ENCODE results near the gene NME7. TPM values are rescaled to one million over a fixed set of nuclear protein-coding genes. Genes with fewer than 3 reads are reported as not detected.
"Not testable (repeated sequence)": the region's sequence is repeated elsewhere in the genome, so short reads cannot be mapped to it uniquely, and the experiment has no call there.

NME7 gene
- total RNA-seq, 4 donors from 2014 or later: 1.9 to 15.9 (median 8.3) TPM

DNA sequence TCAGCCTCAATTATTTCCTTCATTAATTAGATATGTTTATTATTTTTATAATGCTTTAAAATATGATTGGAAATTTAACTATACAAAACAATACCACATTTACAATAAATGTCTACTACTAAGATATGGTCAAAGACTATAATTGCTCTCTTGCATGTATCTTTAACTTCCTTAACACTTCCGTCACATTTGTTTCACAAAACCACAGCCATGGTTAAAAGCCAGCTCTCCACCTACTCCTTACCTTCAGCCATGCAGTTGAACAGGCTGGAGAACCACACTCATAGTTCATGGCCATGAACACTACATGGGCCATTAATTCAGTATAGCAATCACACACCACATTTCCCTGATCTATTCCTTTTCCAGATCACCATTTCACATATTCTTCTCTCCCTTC, 72.2 kb downstream of the NME7 start:
- WGBS, 2 donors (ENCODE audit: low coverage in 1 of 2): 87 to 96% methylated on average over 1 of the region's 1 CpG
- intact Hi-C loops (cut with DNase I; ENCODE audit: low total_unique reads) (no loop called here), in situ Hi-C loops (cut with MboI; ENCODE audit: low pct_ligation_motif_present in 1 of 4, low pct_unique_long_range_greater_than_20kb in 1 of 4, low sequenced_read_pairs in 3 of 4) (no loop called here)
- DNase-seq: no peak
- Histone ChIP-seq H3K36me3 (no peaks in the 10 kb centered on the region), H3K27me3 (no peaks in the 10 kb centered on the region), H3K4me3 (no peak overlapping the region), H3K4me1 (no peaks in the 10 kb centered on the region), H3K27ac (no peak overlapping the region), H3K9me3 (no peaks in the 10 kb centered on the region)
- no peak for TF ChIP-seq EP300 (IDR thresholded peaks at IDR 0.05; ENCODE audit: low read depth)
- no peak for TF ChIP-seq POLR2A (IDR thresholded peaks at IDR 0.05)
- no peak for TF ChIP-seq POLR2AphosphoS5 (IDR thresholded peaks at IDR 0.05)
- TF ChIP-seq, protein P1, sequence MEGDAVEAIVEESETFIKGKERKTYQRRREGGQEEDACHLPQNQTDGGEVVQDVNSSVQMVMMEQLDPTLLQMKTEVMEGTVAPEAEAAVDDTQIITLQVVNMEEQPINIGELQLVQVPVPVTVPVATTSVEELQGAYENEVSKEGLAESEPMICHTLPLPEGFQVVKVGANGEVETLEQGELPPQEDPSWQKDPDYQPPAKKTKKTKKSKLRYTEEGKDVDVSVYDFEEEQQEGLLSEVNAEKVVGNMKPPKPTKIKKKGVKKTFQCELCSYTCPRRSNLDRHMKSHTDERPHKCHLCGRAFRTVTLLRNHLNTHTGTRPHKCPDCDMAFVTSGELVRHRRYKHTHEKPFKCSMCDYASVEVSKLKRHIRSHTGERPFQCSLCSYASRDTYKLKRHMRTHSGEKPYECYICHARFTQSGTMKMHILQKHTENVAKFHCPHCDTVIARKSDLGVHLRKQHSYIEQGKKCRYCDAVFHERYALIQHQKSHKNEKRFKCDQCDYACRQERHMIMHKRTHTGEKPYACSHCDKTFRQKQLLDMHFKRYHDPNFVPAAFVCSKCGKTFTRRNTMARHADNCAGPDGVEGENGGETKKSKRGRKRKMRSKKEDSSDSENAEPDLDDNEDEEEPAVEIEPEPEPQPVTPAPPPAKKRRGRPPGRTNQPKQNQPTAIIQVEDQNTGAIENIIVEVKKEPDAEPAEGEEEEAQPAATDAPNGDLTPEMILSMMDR (IDR thresholded peaks at IDR 0.05): no peak

GRCh38 chr1:169289016-169289415, 78.6 kb downstream of the NME7 start:
- H3K27ac ChIP-seq: no peak overlapping the region
- H3K9me3 ChIP-seq: no peaks in the 10 kb centered on the region
- intact Hi-C loops (cut with DNase I; ENCODE audit: low total_unique reads): no loop called here
- H3K4me1 ChIP-seq: no peaks in the 10 kb centered on the region
- H3K36me3 ChIP-seq: no peaks in the 10 kb centered on the region
- TF ChIP-seq POLR2A (IDR thresholded peaks at IDR 0.05): no peak
- TF ChIP-seq POLR2AphosphoS5 (IDR thresholded peaks at IDR 0.05): no peak
- TF ChIP-seq, protein P1 (IDR thresholded peaks at IDR 0.05): no peak
- no peak for TF ChIP-seq EP300 (IDR thresholded peaks at IDR 0.05; ENCODE audit: low read depth)
- no peak overlapping the region for H3K4me3 ChIP-seq
- WGBS, 2 donors (ENCODE audit: low coverage in 1 of 2): 92% methylated on average over 1 of the region's 1 CpG; no CpG with 5 or more reads in 1 of the 2 donors
- DNase-seq: no peak
- H3K27me3 ChIP-seq: no peaks in the 10 kb centered on the region
- in situ Hi-C loops (cut with MboI; ENCODE audit: low pct_ligation_motif_present in 1 of 4, low pct_unique_long_range_greater_than_20kb in 1 of 4, low sequenced_read_pairs in 3 of 4): no loop called here

DNA sequence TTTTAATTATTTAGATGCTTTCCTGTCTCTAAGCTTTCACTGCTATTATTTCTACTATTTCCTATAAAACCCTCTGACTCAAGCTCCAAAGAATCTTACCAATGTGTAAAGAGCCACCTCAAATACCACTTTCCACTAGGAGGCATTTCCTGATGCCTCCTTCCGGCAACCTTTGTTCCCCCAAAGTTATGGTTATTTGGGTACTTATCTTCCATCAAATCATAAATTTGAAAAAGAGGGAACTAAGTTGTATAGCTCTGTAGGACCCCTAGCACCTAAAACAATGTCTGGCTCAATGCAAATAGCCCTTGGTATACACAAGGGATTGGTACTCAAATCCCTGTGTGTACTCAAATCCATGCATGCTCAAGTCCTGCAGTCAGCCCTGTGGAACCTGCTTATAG, 79.6 kb downstream of the NME7 start:
- H3K27ac ChIP-seq: no peak overlapping the region
- intact Hi-C loops (cut with DNase I; ENCODE audit: low total_unique reads): no loop called here
- no peaks in the 10 kb centered on the region for H3K9me3 ChIP-seq
- H3K27me3 ChIP-seq: no peaks in the 10 kb centered on the region
- in situ Hi-C loops (cut with MboI; ENCODE audit: low pct_ligation_motif_present in 1 of 4, low pct_unique_long_range_greater_than_20kb in 1 of 4, low sequenced_read_pairs in 3 of 4): no loop called here
- 90 to 97% methylated on average over 1 of the region's 1 CpG for WGBS, 2 donors (ENCODE audit: low coverage in 1 of 2)
- no peak for DNase-seq
- no peaks in the 10 kb centered on the region for H3K36me3 ChIP-seq
- TF ChIP-seq, protein P1 (IDR thresholded peaks at IDR 0.05): no peak
- TF ChIP-seq POLR2A (IDR thresholded peaks at IDR 0.05) (no peak), POLR2AphosphoS5 (IDR thresholded peaks at IDR 0.05) (no peak), EP300 (IDR thresholded peaks at IDR 0.05; ENCODE audit: low read depth) (no peak)
- H3K4me1 ChIP-seq: no peaks in the 10 kb centered on the region
- H3K4me3 ChIP-seq: no peak overlapping the region

DNA sequence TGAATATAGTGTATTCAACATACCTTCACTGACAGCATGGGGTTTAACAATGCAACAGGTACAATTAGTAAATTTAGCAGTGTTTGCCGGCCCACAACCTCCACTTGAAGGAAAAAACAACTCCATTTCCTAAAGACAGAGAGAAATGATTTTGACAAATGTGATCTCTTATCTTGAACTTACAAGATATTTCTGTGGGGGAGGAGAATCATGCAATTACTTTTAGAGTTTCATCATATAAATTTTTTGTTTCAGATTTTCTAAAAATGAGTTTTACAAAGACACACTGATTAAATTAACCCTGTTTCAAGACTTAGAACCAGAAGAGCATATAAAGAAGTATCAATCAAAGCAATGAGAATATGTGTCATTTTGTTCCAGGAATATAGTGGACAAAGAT, 80.3 kb downstream of the NME7 start:
- no peaks in the 10 kb centered on the region for H3K4me1 ChIP-seq
- H3K4me3 ChIP-seq: no peak overlapping the region
- peaks cover 0 to 3% of the 10 kb centered on the region in 2 donors for H3K9me3 ChIP-seq
- no peak for DNase-seq
- WGBS, 2 donors (ENCODE audit: low coverage in 1 of 2): 86 to 89% methylated on average over 1 of the region's 1 CpG
- in situ Hi-C loops (cut with MboI; ENCODE audit: low pct_ligation_motif_present in 1 of 4, low pct_unique_long_range_greater_than_20kb in 1 of 4, low sequenced_read_pairs in 3 of 4) (no loop called here), intact Hi-C loops (cut with DNase I; ENCODE audit: low total_unique reads) (no loop called here)
- H3K36me3 ChIP-seq: no peaks in the 10 kb centered on the region
- no peak for TF ChIP-seq EP300 (IDR thresholded peaks at IDR 0.05; ENCODE audit: low read depth)
- TF ChIP-seq POLR2A (IDR thresholded peaks at IDR 0.05): no peak
- TF ChIP-seq POLR2AphosphoS5 (IDR thresholded peaks at IDR 0.05): no peak
- TF ChIP-seq, protein P1 (IDR thresholded peaks at IDR 0.05): no peak
- H3K27ac ChIP-seq: no peak overlapping the region
- H3K27me3 ChIP-seq: no peaks in the 10 kb centered on the region

DNA sequence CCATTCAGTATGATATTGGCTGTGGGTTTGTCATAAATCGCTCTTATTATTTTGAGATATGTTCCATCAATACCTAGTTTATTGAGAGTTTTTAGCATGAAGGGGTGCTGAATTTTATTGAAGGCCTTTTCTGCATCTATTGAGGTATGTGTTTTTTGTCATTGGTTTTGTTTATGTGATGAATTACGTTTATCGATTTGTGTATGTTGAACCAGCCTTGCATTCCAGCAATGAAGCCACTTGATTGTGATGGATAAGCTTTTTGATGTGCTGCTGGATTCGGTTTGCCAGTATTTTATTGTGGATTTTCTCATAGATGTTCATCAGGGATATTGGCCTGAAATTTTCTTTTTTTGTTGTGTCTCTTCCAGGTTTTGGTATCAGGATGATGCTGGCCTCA, 86.0 kb downstream of the NME7 start:
- H3K27me3 ChIP-seq; in situ Hi-C loops (cut with MboI; ENCODE audit: low pct_ligation_motif_present in 1 of 4, low pct_unique_long_range_greater_than_20kb in 1 of 4, low sequenced_read_pairs in 3 of 4); H3K9me3 ChIP-seq; intact Hi-C loops (cut with DNase I; ENCODE audit: low total_unique reads); H3K4me1 ChIP-seq; H3K36me3 ChIP-seq; DNase-seq; H3K27ac ChIP-seq; H3K4me3 ChIP-seq: not testable (repeated sequence)
- 91% methylated on average over 4 of the region's 4 CpGs; no CpG with 5 or more reads in 1 of the 2 donors for WGBS, 2 donors (ENCODE audit: low coverage in 1 of 2)
